Stromal cell of bone marrow (primary cell): ENCODE data around the gene SAMD14.

Experiments used
- DNase-seq: peaks from one replicate; pipeline ENCODE4 v3.0.0-alpha.2; 2012; ENCODE audit warnings: low read depth

Gene SAMD14

GRCh38 chr17:50095626-50096037 lies 34.3 kb downstream of the SAMD14 start:
- DNase-seq, result no peak

GRCh38 chr17:50094753-50095619 lies 35.0 kb downstream of the SAMD14 start, which contains the start of gene PDK2:
PDK2 (plus strand) TSS chr17:50095351; CDS start chr17:50095436, 85 bp downstream.
- peak; percentile 95 for DNase-seq

- peak; percentile 80 for DNase-seq
Measured at GRCh38 chr17:50094243-50094752, 35.7 kb downstream of the SAMD14 start.

- DNase-seq, result no peak
Measured at GRCh38 chr17:50093807-50094206, 36.2 kb downstream of the SAMD14 start.

GRCh38 chr17:50093246-50093645 lies 36.7 kb downstream of the SAMD14 start:
- no peak for DNase-seq

GRCh38 chr17:50091918-50092285 lies 38.1 kb downstream of the SAMD14 start:
- no peak for DNase-seq

GRCh38 chr17:50090971-50091917 lies 38.7 kb downstream of the SAMD14 start:
- DNase-seq, result no peak

GRCh38 chr17:50090071-50090470 lies 39.9 kb downstream of the SAMD14 start:
- no peak for DNase-seq

- DNase-seq, result no peak
Measured at GRCh38 chr17:50088952-50089825, 40.8 kb downstream of the SAMD14 start.

GRCh38 chr17:50087912-50088405 lies 42.0 kb downstream of the SAMD14 start:
- no peak for DNase-seq

GRCh38 chr17:50087246-50087911 lies 42.6 kb downstream of the SAMD14 start:
- no peak for DNase-seq

- DNase-seq, result no peak
Measured at GRCh38 chr17:50081757-50082156, 48.2 kb downstream of the SAMD14 start.

- DNase-seq, result no peak
Measured at GRCh38 chr17:50080827-50081226, 49.1 kb downstream of the SAMD14 start.

- no peak for DNase-seq
Measured at GRCh38 chr17:50080096-50080480, 49.9 kb downstream of the SAMD14 start.

- DNase-seq, result no peak
Measured at GRCh38 chr17:50079334-50080095, 50.4 kb downstream of the SAMD14 start.

- DNase-seq, result no peak
Measured at GRCh38 chr17:50078430-50078829, 51.5 kb downstream of the SAMD14 start.

- no peak for DNase-seq
Measured at GRCh38 chr17:50076591-50077235, 53.2 kb downstream of the SAMD14 start.

- DNase-seq, result no peak
Measured at GRCh38 chr17:50076221-50076590, 53.8 kb downstream of the SAMD14 start.

GRCh38 chr17:50075446-50076032 lies 54.4 kb downstream of the SAMD14 start:
- DNase-seq, result no peak
